Measurements from ENCODE around the gene JAG1.

GRCh38 chr20:10682939-10683338, 9.1 kb upstream of the JAG1 start:
- no peak for TF ChIP-seq CTCF (IDR thresholded peaks at IDR 0.05; ENCODE audit: low read depth, low read length, poor library complexity, severe bottlenecking)
- TF ChIP-seq EZH2phosphoT487 (IDR thresholded peaks at IDR 0.05; ENCODE audit: borderline replicate concordance, low read length), result no peak

Measured in DOHH2 (cell line).